Measurements from ENCODE around the gene EHMT1.

EHMT1 gene

DNA sequence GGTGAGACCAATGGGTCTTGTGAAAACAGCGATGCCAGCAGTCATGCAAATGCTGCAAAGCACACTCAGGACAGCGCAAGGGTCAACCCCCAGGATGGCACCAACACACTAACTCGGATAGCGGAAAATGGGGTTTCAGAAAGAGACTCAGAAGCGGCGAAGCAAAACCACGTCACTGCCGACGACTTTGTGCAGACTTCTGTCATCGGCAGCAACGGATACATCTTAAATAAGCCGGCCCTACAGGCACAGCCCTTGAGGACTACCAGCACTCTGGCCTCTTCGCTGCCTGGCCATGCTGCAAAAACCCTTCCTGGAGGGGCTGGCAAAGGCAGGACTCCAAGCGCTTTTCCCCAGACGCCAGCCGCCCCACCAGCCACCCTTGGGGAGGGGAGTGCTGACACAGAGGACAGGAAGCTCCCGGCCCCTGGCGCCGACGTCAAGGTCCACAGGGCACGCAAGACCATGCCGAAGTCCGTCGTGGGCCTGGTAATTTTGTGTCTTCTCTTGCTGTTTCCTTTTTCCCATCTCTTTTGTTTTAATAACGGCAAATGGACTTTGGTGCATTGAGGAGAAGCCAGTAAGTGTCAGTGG, 98.0 kb downstream of the EHMT1 start:
- peaks cover 3% of the 10 kb centered on the region; the same call in 1 of the 2 replicates for H3K9me3 ChIP-seq
- no peaks in the 10 kb centered on the region for H3K4me1 ChIP-seq
- H3K27me3 ChIP-seq: no peaks in the 10 kb centered on the region
- no peak for DNase-seq
- H3K4me3 ChIP-seq (ENCODE audit: low read depth, low read length): no peak overlapping the region
- TF ChIP-seq, protein P1, sequence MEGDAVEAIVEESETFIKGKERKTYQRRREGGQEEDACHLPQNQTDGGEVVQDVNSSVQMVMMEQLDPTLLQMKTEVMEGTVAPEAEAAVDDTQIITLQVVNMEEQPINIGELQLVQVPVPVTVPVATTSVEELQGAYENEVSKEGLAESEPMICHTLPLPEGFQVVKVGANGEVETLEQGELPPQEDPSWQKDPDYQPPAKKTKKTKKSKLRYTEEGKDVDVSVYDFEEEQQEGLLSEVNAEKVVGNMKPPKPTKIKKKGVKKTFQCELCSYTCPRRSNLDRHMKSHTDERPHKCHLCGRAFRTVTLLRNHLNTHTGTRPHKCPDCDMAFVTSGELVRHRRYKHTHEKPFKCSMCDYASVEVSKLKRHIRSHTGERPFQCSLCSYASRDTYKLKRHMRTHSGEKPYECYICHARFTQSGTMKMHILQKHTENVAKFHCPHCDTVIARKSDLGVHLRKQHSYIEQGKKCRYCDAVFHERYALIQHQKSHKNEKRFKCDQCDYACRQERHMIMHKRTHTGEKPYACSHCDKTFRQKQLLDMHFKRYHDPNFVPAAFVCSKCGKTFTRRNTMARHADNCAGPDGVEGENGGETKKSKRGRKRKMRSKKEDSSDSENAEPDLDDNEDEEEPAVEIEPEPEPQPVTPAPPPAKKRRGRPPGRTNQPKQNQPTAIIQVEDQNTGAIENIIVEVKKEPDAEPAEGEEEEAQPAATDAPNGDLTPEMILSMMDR (IDR thresholded peaks at IDR 0.05; ENCODE audit: low read depth, low read length): no peak
- H3K36me3 ChIP-seq: peaks cover 27% of the 10 kb centered on the region

DNA sequence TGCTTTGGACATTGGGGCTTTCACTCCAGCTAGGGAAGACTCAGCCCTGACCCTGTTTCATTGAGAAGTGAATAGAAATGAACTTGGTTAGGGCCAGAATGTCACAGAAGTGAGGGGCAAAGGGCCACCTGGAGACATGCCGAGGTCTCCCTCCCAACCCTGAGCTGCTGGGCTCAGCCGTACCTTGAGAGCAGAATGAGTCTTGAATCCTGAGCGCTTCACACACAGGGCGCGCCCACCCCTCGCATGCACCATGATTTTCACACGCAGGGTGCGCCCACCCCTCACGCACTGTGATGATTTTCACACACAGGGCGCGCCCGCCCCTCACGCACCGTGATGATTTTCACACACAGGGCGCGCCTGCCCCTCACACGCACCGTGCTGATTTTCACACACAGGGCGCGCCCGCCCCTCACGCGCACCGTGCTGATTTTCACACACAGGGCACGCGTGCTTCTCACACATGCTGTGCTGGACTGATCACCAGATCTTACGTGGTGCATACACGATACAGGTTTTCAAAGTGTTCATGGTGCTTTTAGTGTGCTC, 99.0 kb downstream of the EHMT1 start:
- Histone ChIP-seq H3K36me3 (peaks cover 22% of the 10 kb centered on the region), H3K4me3 (ENCODE audit: low read depth, low read length) (no peak overlapping the region), H3K4me1 (no peaks in the 10 kb centered on the region), H3K9me3 (peaks cover 3% of the 10 kb centered on the region; the same call in 1 of the 2 replicates), H3K27me3 (no peaks in the 10 kb centered on the region)
- DNase-seq: no peak
- TF ChIP-seq, protein P1 (IDR thresholded peaks at IDR 0.05; ENCODE audit: low read depth, low read length): no peak

DNA sequence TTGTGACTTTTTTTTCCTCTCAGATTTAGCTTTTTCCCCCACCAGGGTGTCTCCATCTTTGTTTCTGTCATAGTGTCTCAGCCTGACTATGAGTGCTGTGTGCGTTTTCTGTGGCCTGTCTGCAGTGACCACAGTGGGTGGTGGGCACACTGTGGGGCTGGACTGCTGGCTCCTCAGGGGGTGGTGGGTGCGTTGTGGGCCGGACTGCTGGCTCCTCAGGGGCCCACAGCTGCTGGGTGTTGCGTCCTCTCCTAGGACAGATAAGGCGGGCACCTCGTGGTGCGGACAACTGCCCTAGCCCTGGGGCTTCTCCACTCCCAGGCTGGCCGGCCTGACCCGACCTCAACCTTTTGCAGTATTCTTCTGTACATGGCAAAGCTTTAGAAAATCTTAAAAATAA, 100.4 kb downstream of the EHMT1 start:
- peaks cover 23% of the 10 kb centered on the region for H3K36me3 ChIP-seq
- no peaks in the 10 kb centered on the region for H3K27me3 ChIP-seq

DNA sequence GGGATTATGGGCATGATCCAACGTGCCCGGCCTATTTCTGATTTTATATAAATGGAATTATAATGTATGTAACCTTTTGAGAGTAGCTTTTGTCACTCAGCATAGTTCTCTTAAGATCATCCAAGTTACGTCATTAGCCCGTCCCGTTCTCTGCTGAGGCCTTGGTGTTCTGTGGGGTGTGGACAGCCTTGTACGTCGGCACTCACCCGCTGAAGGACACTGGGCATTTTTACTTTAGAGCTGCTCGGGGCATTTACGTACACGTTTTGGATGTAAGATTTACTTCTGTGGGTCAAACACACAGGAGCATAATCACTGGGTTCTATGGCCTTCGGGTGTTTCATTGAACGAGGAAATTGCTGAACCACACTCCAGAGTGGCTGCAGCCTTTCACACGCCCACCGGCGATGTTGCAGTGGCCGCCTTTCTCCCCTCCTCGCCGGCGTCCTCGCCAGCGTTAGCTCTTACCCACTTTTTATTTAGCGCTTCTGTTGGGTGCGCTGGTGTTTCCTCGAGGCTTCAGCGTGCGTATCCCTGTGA, 101.8 kb downstream of the EHMT1 start:
- no peak for DNase-seq
- TF ChIP-seq, protein P1 (IDR thresholded peaks at IDR 0.05; ENCODE audit: low read depth, low read length): no peak
- Histone ChIP-seq H3K36me3 (peaks cover 22% of the 10 kb centered on the region), H3K4me3 (ENCODE audit: low read depth, low read length) (no peak overlapping the region), H3K27me3 (no peaks in the 10 kb centered on the region), H3K4me1 (no peaks in the 10 kb centered on the region), H3K9me3 (no peaks in the 10 kb centered on the region; the same call in 1 of the 2 replicates)

More for the DNA sequence above, 100.4 kb downstream of the EHMT1 start:
- no peak for DNase-seq
- H3K9me3 ChIP-seq: peaks cover under 1% of the 10 kb centered on the region; the same call in 1 of the 2 replicates
- no peak overlapping the region for H3K4me3 ChIP-seq (ENCODE audit: low read depth, low read length)
- TF ChIP-seq, protein P1 (IDR thresholded peaks at IDR 0.05; ENCODE audit: low read depth, low read length): no peak
- H3K4me1 ChIP-seq: no peaks in the 10 kb centered on the region

DNA sequence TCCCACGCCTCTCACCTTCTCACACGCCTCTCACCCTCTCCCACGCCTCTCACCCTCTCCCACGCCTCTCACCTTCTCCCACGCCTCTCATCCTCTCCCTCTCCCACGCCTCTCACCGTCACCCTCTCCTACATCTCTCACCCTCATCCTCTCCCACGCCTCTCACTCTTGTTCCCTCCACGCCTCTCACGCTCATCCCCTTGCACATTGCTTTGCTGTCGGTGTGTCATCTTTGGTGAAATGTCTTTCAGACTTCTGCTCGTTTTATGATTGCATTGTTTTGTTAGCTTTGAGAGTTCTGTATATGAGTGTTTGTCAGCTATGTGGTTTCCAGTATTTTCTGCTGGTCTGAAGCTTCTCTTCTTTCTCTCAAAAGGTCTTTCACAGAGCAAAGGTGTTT, 102.7 kb downstream of the EHMT1 start:
- TF ChIP-seq, protein P1 (IDR thresholded peaks at IDR 0.05; ENCODE audit: low read depth, low read length): no peak
- Histone ChIP-seq H3K4me1 (no peaks in the 10 kb centered on the region), H3K36me3 (peaks cover 24% of the 10 kb centered on the region), H3K27me3 (no peaks in the 10 kb centered on the region), H3K9me3 (no peaks in the 10 kb centered on the region; the same call in none of the 2 replicates), H3K4me3 (ENCODE audit: low read depth, low read length) (no peak overlapping the region)
- DNase-seq: no peak

DNA sequence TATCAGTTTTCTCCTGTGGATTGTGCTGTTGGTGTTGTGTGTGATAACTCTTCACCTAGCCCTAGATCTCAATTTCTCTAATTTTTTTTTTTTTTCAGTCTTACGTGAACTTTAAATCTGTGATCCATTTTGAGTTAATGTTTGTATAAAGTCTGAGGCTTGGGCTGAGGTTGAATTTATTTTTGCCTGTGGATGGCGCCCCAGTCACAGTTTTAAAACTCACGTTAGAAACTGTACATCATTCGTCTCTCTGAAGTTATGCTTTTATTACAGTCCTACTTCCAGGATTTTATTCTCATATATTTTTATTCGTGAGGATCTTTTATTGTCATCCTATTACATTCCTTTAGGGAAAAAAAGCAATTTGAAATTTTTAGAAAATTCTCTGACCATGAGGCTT, 103.1 kb downstream of the EHMT1 start:
- no peaks in the 10 kb centered on the region for H3K27me3 ChIP-seq
- TF ChIP-seq, protein P1 (IDR thresholded peaks at IDR 0.05; ENCODE audit: low read depth, low read length): peak; percentile 19

More for the DNA sequence above, 103.1 kb downstream of the EHMT1 start:
- H3K9me3 ChIP-seq: no peaks in the 10 kb centered on the region; the same call in none of the 2 replicates
- H3K4me1 ChIP-seq: no peaks in the 10 kb centered on the region
- peaks cover 24% of the 10 kb centered on the region for H3K36me3 ChIP-seq
- DNase-seq: no peak
- no peak overlapping the region for H3K4me3 ChIP-seq (ENCODE audit: low read depth, low read length)

Data from BE2C (cell line).